Activated CD4-positive, alpha-beta T cell treated with anti-CD3 and anti-CD28 coated beads, Interleukin-2, amount 50 U/mL, for 24 hours (primary cell): ENCODE results near the gene ST6GALNAC4.

Experiments
- DNase-seq, 2 donors: peaks; one replicate each; pipeline ENCODE4 v3.0.0-alpha.2; 2020; ENCODE audit warnings: low read depth in 1 of 2, low spot score in 1 of 2

Gene ST6GALNAC4

DNA sequence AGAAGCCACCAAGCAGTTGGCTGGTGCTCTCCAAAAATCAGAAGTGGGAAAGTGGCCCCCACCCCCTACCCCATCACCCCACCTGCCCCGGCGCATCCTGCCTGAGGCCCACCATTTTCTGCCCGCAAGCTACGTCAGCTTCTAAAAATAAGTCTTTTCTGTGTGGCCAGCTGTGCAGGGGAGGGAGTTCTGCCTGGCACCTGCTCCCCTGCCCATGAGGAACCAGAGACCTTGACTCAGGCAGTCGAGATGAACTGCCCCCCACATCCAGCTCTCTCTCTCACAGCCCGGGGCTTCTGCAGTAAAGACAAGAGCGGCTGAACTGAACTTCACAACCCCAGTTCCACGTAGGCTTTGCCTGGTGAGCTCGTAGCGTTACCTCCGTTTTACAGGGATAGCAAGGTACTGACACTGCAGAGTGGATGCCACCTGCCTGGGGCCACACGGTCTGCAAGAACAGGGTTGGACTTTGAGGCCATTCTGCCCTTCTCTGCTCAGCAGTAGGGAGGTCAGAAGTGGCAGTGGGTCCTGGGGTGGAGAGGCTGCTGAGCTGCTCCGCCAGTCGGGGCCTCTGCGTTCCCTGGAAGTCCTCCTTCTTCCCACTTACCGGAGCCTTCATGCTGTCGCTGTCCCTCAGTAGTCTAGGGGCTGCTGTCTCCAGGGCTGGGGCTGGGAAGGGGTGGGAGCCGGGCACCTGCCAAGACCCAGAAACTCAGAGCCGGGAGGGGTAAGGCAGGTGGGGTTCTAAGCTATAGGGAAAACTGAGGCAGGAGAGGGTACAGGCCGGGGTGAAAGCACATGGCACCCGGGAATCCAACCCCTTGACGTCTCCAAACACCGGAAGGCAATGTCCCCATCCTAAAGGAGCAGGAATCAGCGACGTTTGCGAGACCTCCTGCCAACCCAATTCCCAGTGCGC, 781 bp downstream of the ST6GALNAC4 start:
- DNase-seq: no peak

DNA sequence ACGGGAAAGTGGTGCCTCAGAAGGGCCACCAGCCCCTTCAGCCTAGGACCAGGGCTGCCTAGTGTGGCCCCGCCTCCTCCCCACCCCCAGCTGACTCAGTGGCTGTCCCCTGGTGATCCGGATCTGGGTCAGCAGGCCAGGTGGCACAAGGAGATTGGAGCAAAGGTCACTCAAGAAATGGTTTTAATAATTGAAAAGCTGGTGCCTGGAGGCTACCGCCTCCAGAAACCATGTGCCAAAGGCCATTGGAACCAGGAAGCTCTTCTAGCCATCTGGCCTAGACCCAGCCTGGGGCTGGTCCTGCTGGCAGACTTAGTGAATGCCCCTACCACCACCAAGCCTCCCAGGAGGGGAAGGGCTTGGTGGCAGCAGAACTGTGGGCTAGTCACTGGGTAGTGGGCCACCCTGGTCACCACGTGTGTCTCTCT, 1.5 kb downstream of the ST6GALNAC4 start:
- DNase-seq: no peak

DNA sequence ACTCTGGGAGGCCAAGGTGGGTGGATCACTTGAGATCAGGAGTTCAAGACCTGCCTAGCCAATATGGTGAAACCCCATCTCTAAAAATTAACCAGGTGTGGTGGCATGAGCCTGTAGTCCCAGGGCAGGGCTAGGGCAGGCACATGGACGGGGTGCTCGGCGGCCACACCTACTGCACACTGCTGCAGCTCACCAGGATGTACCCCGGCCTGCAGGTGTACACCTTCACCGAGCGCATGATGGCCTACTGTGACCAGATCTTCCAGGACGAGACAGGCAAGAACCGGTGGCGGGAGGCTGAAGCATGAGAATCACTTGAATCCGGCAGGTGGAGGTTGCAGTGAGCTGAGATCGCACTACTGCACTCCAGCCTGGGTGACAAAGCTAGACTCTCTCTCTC, 3.2 kb downstream of the ST6GALNAC4 start:
- DNase-seq: no peak

- DNase-seq: no peak
These were observed 4.0 kb downstream of the ST6GALNAC4 start for GRCh38 chr9:127912882-127913281.

GRCh38 chr9:127912296-127912695, 4.5 kb downstream of the ST6GALNAC4 start:
- DNase-seq: no peak

DNA sequence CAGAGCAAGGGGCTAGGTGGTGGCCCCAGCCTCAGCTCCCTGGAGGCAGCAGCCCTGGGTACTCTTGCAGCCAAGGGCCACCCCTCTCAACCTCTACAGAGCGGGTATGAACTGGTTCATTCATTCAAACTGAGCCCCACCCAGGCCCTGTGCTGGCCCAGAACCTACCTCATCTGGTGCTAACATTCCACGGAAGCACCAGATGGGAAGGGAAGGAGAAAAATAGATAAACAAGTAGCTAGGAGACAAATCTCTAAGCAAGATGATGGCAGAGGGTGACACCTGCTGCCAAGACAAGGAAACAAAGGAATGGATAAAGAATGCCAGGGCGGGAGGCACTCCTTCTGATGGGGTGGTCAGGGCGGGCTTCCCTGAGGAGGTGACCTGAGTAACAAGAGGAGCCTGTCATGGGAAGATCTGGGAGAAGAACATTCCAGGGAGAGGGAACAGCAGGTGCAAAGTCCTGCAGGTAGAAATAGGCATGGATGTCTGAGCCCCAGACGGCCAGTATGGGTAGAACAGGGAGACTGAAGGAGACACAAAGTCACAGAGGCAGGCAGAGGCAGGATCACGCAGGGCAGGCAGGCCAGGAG, 6.1 kb downstream of the ST6GALNAC4 start:
- DNase-seq: no peak

- no peak for DNase-seq
These were observed 7.0 kb downstream of the ST6GALNAC4 start for GRCh38 chr9:127909839-127910273.

DNA sequence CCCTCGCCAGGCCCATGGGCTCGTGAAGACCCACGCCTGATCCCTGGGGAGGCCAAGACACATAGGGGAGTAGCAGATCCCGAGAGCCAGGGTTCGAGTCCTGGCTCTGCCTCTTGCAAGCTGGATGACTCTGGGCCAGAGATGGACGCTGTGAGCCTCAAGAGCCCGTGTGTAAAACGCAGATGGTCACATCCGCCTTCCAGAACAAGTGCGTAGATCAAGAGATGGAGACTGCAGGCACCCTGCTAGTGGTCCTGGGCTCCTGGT, 8.2 kb downstream of the ST6GALNAC4 start:
- no peak for DNase-seq

GRCh38 chr9:127907867-127908659, 8.8 kb downstream of the ST6GALNAC4 start:
- DNase-seq: no peak

DNA sequence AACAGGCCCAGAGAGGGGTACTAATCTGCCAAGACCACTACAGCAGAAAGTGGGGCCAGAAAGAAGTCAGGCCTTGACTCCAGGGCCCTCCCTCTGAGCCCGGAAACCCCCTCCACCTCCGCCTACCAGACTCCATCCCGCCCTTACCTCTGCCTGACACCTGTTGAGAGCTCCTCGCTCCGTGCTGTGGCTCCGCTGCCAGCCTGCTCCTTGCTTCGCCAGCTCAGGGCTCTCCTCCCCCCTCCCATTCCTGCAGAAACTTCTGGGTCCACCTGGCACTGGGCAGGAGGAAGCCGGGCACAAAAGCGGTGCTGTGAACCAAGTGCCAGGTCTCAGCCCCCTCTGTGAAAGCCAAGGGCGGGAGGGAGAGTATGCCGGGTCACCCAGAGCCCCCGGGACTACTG, 11.1 kb downstream of the ST6GALNAC4 start:
- no peak for DNase-seq

DNA sequence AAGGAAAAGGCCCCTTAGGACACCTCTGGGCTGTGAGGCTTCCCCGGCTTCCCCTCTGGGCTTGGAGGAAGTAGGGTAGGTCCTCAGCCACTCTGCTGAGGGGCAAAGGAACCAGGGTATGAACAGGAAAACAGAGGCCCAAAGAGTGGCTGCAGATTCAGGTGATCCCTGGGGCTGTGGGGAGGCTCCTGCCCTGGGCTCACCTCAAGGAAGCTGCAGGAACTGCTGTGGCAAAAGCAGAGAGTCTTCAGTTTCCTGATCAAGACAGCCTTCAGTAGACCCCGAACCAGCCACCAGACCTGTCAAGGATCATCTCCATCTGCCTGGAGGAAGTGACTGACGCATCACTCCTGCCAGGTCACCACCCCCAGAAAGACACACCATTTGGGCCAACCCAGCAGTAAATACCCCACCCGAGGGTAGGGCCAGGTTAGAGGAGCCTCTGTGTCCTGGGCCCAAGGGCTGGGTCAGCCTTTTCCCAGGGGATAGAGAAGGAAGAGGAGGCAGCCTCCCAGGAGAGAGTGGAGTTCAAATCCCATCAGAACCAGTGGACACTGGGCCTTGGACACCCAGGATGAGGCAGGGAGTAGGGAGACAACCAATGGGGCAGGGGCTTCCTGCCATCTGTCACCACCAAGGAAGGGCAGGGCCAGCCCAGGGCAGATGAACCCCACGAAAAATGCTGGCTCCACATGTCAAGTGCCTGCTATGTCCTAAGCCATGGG, 11.7 kb downstream of the ST6GALNAC4 start:
- no peak for DNase-seq

DNA sequence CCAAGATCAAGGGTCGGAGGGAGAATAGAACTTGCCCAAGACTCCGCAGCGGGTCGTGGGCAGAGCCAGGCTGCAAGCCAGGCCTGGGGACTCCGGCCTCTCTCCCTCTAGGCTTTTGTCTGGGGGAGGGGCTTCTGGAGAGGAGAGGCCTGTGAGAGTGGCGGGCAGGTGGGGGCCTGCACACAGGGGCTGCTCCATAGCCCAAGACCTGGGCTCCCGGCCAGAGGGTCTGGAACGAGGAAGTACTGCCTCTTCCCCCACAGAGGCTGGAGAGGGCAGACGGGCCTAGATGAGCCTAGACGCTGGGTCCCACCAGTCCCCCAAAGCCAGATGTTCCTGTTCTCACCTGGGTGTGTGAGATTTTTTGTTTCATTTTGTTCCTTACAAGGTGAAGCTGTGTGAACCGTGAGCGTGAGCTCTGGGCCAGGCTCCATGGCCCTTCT, 12.3 kb downstream of the ST6GALNAC4 start:
- no peak for DNase-seq

DNA sequence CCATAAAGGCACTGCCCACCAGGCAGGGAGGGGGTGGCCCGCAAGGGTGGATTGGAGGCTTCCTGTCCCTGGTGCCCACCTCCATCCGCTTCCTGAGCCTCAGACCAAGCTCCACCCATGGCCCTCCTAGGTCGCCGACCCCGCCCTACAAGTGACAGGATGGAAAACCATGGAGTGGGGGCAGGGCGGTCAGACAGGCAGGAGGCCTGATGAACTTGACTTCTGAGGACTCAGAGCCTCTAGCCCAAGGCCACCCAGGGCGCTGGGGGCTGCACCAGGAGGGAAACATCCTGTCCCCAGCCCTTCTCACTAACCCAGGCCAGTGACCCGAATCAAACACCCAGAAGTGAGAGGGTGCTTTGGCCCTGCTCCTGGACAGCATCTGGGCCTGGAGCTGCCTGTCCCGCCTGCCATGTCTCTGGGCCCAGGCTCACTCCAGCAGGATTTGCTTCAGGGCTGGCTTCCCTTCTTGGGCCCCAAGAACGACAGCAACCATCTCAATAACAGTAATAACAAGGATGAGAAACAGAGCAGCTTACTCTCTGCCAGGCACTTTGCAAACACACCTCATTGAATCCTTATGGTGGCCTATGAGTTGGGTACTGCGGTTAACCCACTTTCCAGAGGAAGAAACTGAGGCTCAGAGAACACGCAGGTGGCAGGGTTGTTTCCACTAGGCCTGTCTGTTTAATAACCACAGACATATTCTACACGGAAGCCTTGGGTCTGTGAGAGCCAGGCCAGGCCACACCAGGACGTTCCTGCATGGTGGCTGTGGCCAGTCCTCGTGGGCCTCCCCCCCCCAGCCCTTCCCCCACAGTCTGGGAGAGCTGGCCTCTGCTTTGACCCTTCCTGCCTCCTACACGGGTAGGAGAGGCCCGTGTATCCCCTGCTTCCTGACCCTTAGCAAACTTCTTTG, 13.0 kb downstream of the ST6GALNAC4 start:
- peak in 1 of 2 donors; percentile 69 for DNase-seq

DNA sequence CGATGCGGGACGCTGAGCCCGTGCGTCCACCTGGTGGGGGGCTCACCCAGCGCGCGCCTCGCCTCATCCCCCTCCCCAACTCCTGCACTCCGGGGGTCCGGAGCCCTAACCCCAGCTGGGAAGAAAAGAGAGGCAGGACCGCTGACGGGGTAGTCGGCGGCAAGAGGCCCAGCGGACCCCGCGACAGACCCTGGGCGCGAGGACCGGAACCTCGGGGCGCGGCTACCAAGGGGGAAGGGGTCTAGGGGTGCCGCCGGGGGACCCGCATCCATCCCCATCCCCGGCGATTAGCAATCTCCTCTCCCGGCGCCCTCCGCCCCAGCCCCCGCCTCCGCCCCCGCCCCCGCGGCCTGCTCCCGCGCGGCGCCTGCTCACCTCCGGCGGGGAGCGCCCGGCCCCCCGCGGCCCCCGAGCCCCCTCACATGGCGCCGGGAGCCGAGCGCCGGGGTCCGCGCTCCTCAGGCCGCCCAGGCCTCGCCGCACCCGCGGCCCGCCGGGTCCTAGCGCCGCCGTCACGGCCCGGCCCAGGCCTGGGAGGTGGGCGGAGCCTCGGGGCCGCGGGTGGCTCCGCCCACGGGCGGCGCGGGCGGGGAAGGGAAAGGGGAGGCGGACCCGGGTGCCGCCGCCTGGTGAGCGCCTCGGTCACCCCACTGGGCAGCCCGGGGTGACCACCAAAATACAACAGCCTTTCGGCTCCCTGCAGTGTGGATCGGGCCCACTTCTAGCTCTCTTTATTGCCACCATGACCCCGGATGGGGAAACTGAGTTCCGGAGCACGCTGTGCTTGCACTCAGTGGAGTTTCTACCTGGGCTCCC, 17.5 kb downstream of the ST6GALNAC4 start, which contains the start of gene ST6GALNAC6:
Gene ST6GALNAC6 (minus strand): TSS at position 476 of the 816 bp plus-strand sequence. CDS start 1,622 bp downstream, outside the sequence.
- peak in 1 of 2 donors; percentile 50 for DNase-seq

DNA sequence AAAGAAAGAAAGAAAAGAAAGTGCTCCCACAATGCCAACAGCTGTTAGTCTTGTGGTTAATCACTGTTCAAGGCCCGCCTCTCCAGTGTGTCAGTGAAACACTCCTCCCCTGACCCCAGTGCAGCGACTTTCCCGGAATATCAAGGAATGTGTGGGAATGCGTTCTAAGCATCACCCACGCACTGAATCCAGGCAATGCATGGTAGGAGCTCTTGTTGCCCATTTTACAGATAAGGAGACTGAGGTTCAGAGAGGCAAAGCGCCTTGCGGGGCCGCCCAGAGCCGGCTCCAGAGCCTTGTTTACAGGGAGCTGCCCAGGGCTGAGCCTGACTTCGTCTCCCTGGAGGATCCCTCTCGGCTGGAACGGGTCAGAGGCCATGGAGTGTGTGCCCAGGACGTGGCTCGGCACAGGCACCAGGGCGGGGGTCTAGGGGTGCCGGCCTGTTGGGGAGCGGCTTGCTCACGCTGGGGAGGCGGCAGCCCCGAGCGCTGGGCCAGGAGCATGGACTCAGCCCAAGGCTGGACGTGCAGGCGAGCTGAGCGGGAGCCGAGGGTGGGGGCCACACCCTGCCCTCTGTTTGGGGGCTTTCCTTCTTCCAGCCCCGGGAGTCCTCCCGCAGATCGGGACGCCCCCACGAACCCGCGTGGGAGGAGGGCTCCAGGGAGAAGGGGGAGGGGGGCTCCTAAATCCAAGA, 18.3 kb downstream of the ST6GALNAC4 start:
- DNase-seq: no peak

DNA sequence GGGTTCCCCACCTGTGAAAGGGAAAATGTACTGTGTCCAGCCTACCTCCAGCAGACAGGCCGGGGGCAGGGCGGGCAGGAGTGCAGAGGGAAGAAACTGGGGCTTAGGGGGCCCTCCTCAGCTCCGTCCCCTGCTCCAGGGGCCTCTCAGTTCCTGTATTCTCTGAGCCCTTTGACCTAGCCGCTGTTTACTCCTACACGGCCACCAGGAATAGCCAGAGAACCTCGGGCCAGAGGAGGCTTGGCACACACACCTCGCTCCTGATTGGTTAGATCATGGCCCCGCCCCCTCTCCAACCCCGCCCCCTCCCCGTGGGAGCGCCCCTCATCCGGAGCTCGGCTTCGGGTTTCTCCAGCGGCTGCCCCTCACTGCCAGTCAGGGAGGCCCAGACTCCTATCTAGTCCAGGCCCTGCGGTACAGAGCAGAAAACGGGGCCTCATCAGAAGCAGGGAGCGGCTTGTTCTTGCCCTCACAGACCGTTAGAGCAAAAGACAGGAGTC, 19.6 kb downstream of the ST6GALNAC4 start:
- DNase-seq: no peak

GRCh38 chr9:127896395-127897192, 20.2 kb downstream of the ST6GALNAC4 start:
- DNase-seq: no peak
